ENCODE data around the gene KRTAP12-4.

DNA sequence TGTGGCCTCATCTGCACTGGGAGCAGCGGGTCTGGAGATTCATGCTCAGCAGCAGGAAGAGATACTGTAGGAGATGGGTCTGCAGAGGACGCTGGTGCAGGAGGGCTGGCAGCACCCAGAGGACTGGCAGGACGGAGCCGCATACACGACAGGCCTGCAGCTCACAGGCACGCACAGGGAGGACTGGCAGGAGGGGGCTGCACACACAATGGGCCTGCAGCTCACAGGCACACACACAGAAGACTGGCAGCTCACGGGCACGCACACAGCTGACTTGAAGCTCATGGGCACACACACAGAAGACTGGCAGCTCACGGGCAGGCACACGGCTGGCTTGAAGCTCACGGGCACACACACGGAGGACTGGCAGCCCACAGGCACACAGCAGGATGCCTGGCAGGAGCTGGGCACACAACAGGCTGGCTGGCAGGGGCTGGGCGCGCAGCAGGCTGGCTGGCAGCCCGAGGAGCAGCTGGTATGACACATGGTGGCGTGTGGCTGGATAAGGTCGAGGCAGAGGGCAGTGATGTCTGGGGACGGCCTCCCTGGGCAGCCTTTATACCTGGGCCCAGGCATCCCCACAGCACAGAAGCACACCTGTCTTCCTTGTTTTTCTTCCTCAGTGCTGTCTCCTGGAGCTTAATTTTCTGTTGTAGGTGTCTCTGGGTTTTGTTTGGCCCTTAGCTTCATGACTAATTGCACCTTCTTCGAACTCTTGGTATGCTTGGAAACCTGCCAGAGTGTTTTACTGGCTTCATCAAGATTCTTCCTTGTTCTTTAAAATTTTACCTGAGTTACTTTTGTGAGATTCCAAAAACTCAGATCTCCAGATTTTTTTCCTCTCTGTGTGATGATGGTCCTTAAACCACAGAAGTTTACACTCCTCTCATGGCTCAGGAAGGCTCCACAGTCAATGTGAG lies 12.2 kb upstream of the KRTAP12-4 start, which contains the start of gene KRTAP12-2:
- TF ChIP-seq POLR2A (IDR thresholded peaks at IDR 0.05) = no peak
- TF ChIP-seq, protein P1, sequence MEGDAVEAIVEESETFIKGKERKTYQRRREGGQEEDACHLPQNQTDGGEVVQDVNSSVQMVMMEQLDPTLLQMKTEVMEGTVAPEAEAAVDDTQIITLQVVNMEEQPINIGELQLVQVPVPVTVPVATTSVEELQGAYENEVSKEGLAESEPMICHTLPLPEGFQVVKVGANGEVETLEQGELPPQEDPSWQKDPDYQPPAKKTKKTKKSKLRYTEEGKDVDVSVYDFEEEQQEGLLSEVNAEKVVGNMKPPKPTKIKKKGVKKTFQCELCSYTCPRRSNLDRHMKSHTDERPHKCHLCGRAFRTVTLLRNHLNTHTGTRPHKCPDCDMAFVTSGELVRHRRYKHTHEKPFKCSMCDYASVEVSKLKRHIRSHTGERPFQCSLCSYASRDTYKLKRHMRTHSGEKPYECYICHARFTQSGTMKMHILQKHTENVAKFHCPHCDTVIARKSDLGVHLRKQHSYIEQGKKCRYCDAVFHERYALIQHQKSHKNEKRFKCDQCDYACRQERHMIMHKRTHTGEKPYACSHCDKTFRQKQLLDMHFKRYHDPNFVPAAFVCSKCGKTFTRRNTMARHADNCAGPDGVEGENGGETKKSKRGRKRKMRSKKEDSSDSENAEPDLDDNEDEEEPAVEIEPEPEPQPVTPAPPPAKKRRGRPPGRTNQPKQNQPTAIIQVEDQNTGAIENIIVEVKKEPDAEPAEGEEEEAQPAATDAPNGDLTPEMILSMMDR (IDR thresholded peaks at IDR 0.05) = no peak

All from uterus (tissue), 2 donors.